Activated naive CD4-positive, alpha-beta T cell treated with anti-CD3 and anti-CD28 coated beads, Interleukin-2, amount 10 ng/mL, durations not matched to agents 5 hours and 36 hours (primary cell): ENCODE data around the gene PNLIPRP3. TPM values are rescaled to one million over a fixed set of nuclear protein-coding genes. Genes with fewer than 3 reads are reported as not detected.

ENCODE experiments used
- total RNA-seq, 2 experiments: library from RNA; stranded (reverse); gene quantifications; one replicate each; pipeline ENCODE4 v1.2.3, GENCODE V29; 2021

PNLIPRP3 gene
- not detected for total RNA-seq

GRCh38 chr10:116427671-116428070, at the start of gene PNLIPRP3:
Gene PNLIPRP3 (plus strand): TSS chr10:116427847. CDS start chr10:116428013, 166 bp downstream.

Other genes with a start within 250 kb of the PNLIPRP3 start
- gene GFRA1, start 154.6 kb upstream of the PNLIPRP3 start, total RNA-seq = not detected
- not detected for gene CCDC172, start 103.4 kb upstream of the PNLIPRP3 start, total RNA-seq
- gene PNLIP, start 118.1 kb downstream of the PNLIPRP3 start, total RNA-seq = not detected
- not detected for gene PNLIPRP1, start 163.1 kb downstream of the PNLIPRP3 start, total RNA-seq
- not detected for gene PNLIPRP2, start 193.1 kb downstream of the PNLIPRP3 start, total RNA-seq